DMS 273 treated with DMSO at 0.1 percent for 48 hours (cell line): ENCODE data around the gene SULT1C4.
"Not testable (repeated sequence)": the region's sequence is repeated elsewhere in the genome, so short reads cannot be mapped to it uniquely, and the experiment has no call there.

Experiments
- DNase-seq: peaks from one replicate; lab custom pipeline; 2025; lab: John Stamatoyannopoulos, UW

SULT1C4 gene

DNA sequence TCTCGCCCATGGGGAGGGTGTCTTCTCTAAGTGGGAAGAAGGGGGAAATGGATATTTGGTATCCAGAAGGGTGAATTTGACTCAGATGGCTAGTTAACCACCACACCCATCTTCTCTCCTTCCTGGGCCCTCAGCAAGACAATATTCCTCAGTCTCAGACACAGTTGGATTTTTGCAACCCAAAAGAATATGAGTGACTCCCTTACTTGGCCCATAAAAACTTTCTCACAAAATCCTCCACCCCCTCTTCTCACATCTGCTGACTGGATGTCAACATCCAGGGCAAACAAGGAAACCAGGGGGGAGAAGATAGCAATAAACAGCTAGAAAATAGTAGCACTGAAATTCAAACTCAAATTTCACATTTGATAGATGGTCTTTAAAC lies 35.9 kb downstream of the SULT1C4 start:
- DNase-seq, result no peak

DNA sequence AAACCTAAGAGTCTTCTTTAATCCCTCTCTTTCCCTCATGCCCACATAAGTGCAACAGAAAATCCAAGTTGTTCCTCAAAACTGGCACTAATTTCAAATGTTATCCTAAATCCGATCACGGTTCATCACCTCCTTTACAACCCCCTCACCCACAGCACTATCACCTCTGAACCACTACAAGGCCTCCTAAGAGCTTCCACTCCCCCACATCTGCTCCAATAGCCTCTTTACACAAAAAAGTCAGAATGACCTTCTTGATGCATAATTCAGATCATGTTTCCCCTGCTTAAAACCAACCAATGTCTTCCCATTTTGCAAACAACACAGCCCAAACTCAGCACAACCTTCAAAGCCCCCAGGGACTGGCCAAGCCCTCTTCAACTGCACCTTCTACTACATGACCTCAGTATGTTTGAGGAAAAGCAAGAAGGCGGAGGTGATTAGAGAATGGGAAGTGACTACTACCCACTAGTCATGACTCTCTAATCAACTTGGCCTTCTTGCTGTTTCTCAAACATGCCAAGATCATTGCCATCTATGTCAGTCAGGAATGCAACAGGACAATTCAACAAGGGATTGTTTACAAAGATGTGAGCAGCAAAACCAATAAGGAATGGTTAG lies 36.6 kb downstream of the SULT1C4 start:
- DNase-seq, result no peak

DNA sequence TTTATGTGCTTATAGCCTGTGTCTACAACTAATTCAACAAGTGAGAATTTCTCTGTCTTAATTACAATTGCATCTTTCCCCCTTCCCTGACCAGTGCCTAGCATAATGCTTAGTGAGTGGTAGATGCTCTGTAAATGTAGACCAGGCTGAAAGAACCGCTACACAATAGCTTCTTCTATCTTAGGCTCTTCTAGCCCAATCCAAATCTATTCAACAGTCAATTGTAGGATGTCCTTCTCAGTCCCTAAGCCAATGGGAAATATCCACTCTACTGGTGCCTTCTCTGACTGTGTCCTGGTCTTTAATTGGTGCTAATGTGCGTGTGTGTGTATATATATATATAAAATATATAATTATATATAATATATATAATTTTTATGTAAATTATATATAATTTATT lies 37.2 kb downstream of the SULT1C4 start:
- no peak for DNase-seq

DNA sequence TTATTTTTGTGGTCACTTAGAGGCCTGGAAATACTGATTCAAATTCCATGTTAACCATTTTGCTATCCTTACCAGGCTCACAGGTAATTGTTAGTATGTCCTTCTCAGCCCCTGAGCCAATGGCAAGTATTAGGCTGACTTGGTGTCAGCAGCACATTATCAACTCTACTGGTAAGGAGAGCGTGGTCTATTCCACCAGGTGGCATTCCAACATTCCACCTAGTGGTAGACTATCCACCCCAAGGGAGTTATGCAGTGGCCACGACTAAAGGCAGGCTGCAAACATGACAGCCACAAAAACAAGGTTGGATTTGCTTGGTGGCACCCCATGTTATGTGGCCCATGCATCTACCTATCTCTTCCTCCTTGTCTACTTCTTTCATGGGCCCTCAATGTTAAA lies 39.5 kb downstream of the SULT1C4 start:
- no peak for DNase-seq

DNA sequence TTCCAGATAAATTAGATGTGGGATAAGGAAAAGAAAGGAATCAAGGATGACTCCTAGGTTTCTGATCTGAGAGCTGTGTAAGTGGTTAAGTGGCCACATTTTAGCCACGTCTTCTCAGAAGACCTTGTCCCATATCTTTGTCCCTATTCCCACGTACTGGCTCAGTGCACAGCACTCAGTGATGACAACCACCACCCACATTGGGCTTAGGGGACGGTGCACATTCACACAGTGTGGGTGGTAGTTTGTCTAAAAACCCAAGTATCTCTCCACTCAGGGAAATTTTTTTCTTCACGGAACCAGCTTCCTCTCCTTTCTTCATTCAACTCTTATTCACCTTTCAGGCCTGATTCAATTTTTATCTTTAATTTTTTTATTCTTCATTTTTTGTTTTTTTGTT lies 40.7 kb downstream of the SULT1C4 start:
- DNase-seq, result no peak

DNA sequence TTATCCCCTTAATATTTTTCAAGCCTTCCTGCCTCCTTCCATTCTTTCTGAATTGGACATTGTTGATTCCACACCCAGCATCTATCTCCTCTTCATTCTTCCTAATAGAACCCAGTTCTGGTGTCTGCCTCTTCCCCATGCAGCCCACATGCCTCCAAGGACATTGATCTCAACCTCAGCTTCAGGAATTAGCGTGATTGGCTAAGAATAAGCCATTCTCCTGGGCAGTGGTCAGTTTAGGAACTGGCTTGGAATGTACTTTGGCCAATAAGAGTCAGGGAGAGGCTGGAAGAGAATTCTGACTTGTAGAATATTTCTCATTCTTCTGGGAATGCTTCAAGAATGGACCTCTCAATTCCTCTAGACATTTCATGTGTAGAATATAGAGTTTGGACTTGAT lies 45.3 kb downstream of the SULT1C4 start:
- DNase-seq, result no peak

DNA sequence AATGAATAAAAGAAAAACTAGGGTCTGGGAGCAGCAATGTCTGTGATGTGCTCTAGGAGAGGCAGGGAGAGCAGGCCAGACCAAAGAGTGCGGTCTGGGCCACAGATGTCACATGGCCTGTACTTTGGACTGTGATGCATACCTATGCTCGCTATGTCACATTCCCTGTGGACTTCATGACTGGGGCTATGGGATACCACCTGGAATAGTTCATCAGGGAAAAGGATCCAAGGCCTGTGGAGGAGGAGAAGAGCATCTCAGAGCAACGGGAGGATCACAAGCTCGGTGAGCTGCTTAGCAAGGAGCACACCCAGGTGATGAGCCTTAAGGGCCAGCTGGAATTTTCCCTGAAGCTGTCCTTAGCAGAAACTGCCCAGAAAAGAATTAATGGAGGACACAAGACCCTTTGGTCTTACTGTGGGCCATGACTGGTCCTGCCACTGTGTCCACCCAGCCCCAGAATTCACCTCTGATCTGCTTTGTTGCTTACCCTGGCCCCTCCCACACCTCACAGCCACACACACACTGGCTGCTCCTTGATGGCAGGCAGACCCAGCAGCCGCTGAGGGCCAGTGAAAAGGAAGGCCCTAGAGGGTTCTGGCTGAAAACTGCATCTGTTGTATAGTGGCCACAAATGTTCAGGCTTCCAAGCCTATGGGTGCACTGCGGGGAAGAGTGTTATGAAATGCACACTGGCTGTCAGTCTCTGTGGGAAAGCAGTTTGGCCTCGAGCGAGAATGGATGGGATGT lies 45.9 kb downstream of the SULT1C4 start:
- DNase-seq, result no peak

DNA sequence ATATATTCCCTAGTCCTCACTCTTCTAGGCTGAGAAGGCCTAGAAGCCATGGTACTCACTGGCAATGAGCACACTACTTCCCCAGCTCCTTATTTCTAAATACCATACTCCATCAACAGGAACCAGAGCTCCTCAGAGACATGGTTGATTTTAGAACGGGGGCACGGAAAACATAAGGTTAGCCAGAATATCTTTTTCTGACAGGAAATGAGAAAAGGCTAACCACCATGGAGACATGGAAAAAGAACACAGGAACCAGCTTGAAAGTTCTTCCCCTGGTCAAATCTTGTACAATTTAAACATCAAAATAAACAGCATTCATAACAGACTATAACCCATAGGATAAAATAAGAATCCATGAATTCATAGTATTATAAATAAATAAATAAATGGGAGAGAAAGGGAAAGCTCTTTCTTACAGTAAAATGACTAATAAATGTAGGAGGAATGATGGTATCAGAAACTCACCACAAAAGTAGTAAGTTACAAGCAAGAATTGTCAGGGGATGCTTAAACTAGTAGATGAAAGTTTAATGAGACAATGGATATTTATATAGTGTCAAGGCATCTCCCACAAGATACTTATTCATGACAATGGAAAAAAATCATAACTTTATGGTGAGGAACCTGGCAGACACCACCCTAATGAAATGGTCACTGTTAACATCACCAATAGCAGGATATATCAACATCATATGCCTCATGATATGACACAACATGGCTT lies 50.7 kb downstream of the SULT1C4 start:
- DNase-seq, result no peak

DNA sequence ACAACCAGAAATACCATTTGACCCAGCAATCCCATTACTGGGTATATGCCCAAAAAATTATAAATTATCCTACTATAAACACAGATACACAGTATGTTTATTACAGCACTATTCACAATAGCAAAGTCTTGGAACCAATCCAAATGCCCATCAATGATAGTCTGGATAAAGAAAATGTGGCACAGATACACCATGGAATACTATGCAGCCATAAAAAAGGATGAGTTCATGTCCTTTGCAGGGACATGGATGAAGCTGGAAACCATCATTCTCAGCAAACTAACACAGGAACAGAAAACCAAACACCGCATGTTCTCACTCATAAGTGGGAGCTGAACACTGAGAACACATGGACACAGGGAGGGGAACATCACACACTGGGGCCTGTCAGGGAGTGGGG lies 57.8 kb downstream of the SULT1C4 start:
- DNase-seq, result not testable (repeated sequence)

DNA sequence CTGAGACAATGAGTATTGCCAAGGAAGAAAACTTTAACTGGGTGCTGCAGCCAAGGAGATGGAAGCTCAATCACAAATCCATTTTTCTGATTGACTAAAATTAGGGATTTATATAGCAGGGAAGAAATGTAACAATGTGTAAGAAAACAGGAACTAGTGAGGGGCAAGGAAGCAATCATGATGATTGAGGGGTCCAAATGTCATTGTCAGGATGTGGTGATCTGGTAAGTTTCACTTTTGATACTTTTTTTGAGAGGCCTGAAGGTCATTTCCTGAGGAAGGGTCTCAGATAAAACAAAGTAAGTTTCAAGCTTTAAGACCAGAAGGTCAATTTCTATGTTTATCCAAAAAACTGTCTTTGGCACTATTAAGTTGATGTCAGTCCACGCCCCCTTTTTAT lies 59.2 kb downstream of the SULT1C4 start:
- DNase-seq, result no peak
